Progenitor cell of endocrine pancreas (in vitro differentiated cells): Measurements from ENCODE around the gene LCORL. TPM values are rescaled to one million over a fixed set of nuclear protein-coding genes. Genes with fewer than 3 reads are reported as not detected.

Source experiments
- DNase-seq: peaks from one replicate; pipeline ENCODE4 v3.0.0; 2021; ENCODE audit warnings: low spot score; ENCODE audit not compliant: unreplicated experiment
- H3K27ac Mint-ChIP-seq: 2 replicates; pipeline ENCODE4 v1.8.0; 2021; ENCODE audit warnings: mild to moderate bottlenecking, moderate library complexity, mixed read lengths
- H3K27me3 Mint-ChIP-seq: 2 replicates; pipeline ENCODE4 v1.8.0; 2021; ENCODE audit warnings: mixed read lengths
- H3K36me3 Mint-ChIP-seq: 2 replicates; pipeline ENCODE4 v1.8.0; 2022; ENCODE audit warnings: mixed read lengths; ENCODE audit not compliant: insufficient read depth
- H3K4me1 Mint-ChIP-seq: 2 replicates; pipeline ENCODE4 v1.8.0; 2021; ENCODE audit warnings: low read depth, mixed read lengths
- H3K4me3 Mint-ChIP-seq: 2 replicates; pipeline ENCODE4 v1.8.0; 2021; ENCODE audit warnings: low read depth, mild to moderate bottlenecking, moderate library complexity, mixed read lengths
- H3K9me3 Mint-ChIP-seq: 2 replicates; pipeline ENCODE4 v1.8.0; 2021; ENCODE audit warnings: low read depth, mixed read lengths
- CTCF ChIP-seq: fragments of 200-600 bp; sonication (generic); IDR thresholded peaks from one replicate; pipeline ENCODE4 v1.5.0; 2021; ENCODE audit warnings: antibody characterized with exemption, mild to moderate bottlenecking; ENCODE audit not compliant: unreplicated experiment
- total RNA-seq: library from RNA; stranded (reverse); gene quantifications from 2 replicates; pipeline ENCODE4 v1.2.1, GENCODE V29; 2021

Gene LCORL
- total RNA-seq, 1 donor from 2014 or later: 22.3 TPM

- Mint-ChIP-seq H3K9me3 (peaks cover 2% of the 10 kb centered on the region), H3K4me1 (no peaks in the 10 kb centered on the region), H3K27ac (no peak overlapping the region), H3K27me3 (no peaks in the 10 kb centered on the region), H3K4me3 (no peak overlapping the region), H3K36me3 (peaks cover 19% of the 10 kb centered on the region)
- no peak for DNase-seq
- TF ChIP-seq CTCF: no peak
Observed at GRCh38 chr4:17846266-17846665, 175.3 kb downstream of the LCORL start.

DNA sequence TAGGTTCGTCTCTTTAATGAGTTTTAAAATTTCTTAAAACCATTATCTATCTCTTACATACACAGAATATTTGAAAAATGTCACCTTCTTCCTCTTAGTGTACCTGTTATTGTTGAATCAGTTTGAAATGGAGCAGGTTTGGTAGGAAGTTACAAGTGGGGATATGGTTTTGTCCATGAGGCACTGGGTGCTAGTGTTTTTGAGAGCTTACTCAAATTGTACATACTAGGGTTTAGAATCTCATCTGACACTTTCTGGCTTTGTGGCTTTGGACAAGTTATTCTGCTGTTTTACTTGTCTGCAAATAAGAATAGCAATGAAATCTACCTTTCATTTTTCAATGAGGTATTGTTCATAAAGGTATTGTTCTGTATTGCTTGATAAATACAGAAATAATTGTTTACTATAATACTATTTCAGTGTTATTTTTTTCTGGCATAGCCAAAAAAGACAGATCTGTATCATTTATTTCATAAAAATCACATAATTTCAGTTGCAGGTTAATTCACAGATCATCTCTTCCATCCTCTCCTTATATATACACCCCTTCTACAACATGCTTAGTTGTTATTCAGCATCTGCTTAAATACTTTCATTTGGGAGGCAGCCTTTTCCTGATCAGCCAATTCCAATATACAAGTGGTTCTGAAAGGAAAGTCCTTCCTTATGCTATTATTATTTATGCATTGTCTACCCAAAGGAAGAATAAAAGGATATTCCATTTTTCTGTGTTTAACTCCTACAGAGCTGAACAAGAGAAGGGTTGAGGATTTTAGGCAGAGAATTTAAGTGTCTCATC lies 197.5 kb downstream of the LCORL start:
- Mint-ChIP-seq H3K27ac (peak overlapping the region; percentile 23), H3K36me3 (peaks cover 9% of the 10 kb centered on the region)
- no peak for DNase-seq

DNA sequence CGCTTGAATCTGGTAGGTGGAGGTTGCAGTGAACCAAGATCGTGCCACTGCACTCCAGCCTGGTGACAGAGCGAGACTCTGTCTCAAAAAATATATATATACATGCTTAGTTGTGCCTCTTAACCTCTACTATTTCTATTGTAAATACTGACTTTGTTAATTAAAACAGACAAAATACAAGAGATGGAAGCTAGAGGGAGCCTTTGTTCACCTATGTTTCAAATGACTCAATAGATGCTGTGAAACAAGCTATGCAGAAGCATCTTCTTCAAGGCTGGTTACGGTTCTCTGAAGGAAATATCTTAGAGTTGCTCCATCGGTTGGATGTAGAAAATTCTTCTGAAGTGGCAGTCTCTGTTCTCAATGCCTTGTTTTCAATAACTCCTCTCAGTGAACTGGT lies 204.5 kb downstream of the LCORL start:
- H3K4me3 Mint-ChIP-seq: no peak overlapping the region
- DNase-seq: no peak

More for the DNA sequence above, 197.5 kb downstream of the LCORL start:
- Mint-ChIP-seq H3K4me1 (no peaks in the 10 kb centered on the region), H3K4me3 (no peak overlapping the region), H3K9me3 (peaks cover 3% of the 10 kb centered on the region), H3K27me3 (no peaks in the 10 kb centered on the region)
- no peak for TF ChIP-seq CTCF

GRCh38 chr4:17816142-17816541 lies 205.4 kb downstream of the LCORL start:
- Mint-ChIP-seq H3K27ac (peak overlapping the region; percentile 54), H3K4me1 (peaks cover 12% of the 10 kb centered on the region), H3K9me3 (no peaks in the 10 kb centered on the region), H3K27me3 (no peaks in the 10 kb centered on the region), H3K36me3 (no peaks in the 10 kb centered on the region), H3K4me3 (no peak overlapping the region)
- no peak for TF ChIP-seq CTCF
- DNase-seq: no peak

More for the DNA sequence above, 204.5 kb downstream of the LCORL start:
- Mint-ChIP-seq H3K27me3 (no peaks in the 10 kb centered on the region), H3K4me1 (peaks cover 6% of the 10 kb centered on the region), H3K36me3 (no peaks in the 10 kb centered on the region), H3K27ac (no peak overlapping the region), H3K9me3 (no peaks in the 10 kb centered on the region)
- TF ChIP-seq CTCF: peak; percentile 51

DNA sequence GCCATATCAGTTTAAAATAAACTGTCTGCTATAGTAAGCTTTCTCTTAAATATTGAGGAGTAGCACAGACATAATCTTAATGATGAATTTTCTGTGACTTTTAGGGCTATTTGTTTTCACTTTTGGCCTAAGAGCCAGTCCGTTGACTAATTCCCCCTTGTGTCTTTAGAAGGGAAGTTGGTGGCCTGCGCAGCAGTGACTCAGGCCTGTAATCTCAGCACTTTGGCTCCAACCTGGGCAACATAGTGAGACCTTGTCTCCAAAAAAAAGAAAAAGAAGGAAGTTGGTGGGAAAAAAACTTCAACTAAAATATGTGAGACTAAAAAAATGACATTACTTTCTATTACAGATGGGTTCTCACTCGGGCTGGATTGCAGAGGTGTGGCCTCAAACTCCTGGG lies 207.4 kb downstream of the LCORL start:
- no peak for TF ChIP-seq CTCF
- Mint-ChIP-seq H3K9me3 (no peaks in the 10 kb centered on the region), H3K4me3 (no peak overlapping the region), H3K4me1 (peaks cover 14% of the 10 kb centered on the region), H3K36me3 (no peaks in the 10 kb centered on the region), H3K27me3 (no peaks in the 10 kb centered on the region), H3K27ac (no peak overlapping the region)
- DNase-seq: no peak
